HG03521 (cell line): ENCODE data around the gene ADAM12.
"Not testable (repeated sequence)": the region's sequence is repeated elsewhere in the genome, so short reads cannot be mapped to it uniquely, and the experiment has no call there.

Experiments used
- ATAC-seq: cut with Tn5 transposase; IDR thresholded peaks from one replicate; pipeline ENCODE4 v1.9.1; 2021; ENCODE audit warnings: mild to moderate bottlenecking, moderate library complexity; ENCODE audit not compliant: unreplicated experiment

The ADAM12 gene

GRCh38 chr10:126187399-126187798 lies 200.9 kb downstream of the ADAM12 start:
- no peak for ATAC-seq

GRCh38 chr10:126186766-126187165 lies 201.5 kb downstream of the ADAM12 start:
- no peak for ATAC-seq

DNA sequence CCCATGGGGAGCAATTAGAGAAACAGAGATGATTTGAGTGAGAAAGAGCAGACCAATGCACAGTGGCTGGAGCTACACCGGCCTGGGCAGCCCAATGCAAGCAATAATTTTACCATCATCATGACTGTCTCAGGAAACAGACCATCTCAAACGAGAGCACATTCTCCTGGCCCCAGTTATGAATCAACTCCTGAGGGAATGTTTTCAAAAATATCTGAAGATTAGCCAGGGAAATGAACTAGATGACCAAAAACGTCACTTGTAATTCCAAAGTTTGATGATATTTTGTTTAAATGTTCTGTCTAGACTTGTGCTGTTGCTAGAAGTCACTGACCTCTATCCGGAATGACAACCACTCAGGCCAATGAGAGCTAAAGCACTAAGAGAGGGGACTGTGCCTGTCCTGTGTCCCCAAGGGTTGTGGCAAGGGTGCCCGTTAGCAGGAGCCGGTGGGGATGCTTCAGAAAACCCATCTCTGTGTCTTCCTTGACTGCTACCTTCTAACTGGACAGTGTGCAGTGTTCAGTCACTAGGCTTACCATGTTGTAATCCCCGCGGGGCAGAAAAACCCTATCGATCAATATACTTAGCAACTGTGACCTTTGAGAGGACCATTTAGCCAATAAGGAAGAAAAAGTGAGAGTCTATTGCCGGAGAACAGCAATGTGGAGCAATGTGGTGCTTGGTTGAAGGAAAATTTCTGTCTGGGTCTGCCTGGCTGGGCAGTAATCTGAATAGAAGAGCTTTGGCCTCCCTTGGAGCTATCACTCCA lies 202.4 kb downstream of the ADAM12 start:
- no peak for ATAC-seq

- no peak for ATAC-seq
These were observed 206.7 kb downstream of the ADAM12 start for GRCh38 chr10:126181626-126182025.

DNA sequence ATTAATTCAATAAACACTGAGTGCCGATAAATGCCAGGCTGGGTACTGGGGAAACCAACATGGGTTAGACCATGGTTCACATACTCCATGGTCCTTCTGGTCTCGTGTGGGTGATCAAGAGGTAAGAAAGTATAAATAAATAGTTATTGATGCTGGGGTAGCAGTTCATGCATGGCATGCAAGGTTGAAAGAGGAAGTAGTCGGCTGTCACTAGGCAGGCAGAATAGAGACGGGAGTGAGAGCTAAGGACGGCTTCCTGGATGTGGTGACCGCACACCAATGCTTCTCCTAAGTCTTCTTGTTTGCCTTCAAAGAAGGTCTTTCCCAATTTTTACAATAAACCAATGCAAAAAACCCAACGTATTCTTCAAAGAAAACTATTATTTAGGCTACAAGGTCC lies 208.6 kb downstream of the ADAM12 start:
- ATAC-seq, result no peak

GRCh38 chr10:126177417-126178030 lies 210.8 kb downstream of the ADAM12 start:
- no peak for ATAC-seq

DNA sequence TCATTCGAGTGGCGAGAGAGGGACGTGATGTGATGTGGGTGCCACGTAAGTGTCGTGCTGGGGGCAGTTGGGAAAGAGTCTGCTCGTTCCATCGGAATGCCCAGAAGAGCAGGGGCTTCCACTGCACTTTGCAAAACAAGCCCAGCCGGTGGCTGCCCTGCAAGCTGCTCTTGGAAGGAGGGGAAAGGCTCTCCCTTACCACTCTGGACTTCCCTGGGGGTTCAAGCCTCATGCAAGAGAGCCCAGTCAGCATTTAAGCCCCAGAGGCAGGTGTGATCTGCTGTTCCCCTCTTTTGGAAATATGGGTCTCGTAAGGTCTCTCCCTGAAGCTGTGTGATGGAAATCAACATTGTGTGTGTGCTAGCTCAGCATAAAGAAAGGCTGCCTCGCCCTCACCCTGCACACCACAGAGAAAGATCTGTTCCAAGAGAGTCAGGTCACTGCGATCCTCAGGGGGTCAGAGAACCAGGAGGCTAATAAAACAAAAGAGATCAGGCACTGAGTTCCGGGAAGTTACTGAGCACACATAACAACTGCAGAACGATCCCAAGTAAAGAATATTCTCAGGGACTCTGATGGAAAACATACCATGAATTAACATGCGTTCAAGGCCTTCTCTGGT lies 212.5 kb downstream of the ADAM12 start:
- no peak for ATAC-seq

DNA sequence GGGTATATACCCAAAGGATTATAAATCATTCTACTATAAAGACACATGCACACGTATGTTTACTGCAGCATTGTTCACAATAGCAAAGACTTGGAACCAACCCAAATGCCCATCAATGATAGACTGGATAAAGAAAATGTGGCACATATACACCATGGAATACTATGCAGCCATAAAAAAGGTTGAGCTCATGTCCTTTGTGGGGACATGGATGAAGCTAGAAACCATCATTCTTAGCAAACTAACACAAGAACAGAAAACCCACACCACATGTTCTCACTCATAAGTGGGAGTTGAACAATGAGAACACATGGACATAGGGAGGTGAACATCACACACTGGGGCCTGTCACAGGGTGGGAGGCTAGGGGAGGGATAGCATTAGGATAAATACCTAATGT lies 215.5 kb downstream of the ADAM12 start:
- not testable (repeated sequence) for ATAC-seq

GRCh38 chr10:126171555-126171954 lies 216.7 kb downstream of the ADAM12 start:
- no peak for ATAC-seq

- no peak for ATAC-seq
These were observed 217.5 kb downstream of the ADAM12 start for GRCh38 chr10:126170776-126171175.

DNA sequence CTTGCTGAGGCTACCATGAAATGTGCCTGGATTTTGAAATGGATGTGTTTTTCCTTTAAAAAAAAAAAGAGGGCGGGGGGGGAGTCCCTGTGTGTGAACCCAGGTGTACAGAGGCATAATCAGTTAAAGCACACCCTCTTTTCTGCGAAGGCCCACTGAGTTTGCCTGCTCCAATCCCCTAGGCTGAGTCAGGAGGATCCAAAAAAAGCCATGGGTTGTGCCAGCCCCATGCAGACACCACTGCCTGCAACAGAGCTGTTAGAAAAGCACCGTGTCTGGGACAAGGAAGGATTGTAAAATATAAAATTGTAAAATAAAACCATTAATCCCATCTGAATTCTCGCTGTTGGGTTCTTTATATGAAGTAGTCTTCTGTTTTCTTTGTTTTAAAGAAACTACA lies 217.9 kb downstream of the ADAM12 start:
- ATAC-seq, result no peak

- no peak for ATAC-seq
These were observed 218.4 kb downstream of the ADAM12 start for GRCh38 chr10:126169899-126170298.

DNA sequence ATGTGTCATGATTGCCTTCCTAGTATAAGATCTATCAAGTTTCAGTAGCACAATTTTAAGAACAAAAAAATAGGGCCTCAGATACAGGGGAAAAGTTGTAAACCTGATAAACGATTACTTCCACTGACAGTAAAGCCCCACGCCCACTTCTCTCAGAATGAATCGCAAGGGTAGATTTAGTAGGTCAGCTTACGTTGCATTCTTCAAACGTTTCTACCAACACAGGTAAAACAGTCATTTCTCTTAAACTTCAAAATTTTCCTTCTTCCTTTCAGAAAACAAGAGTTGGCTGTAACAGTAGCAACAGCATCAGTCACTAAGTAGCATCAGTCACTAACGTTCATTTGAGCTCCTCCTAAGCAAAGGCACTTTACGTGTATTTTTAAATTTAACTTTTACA lies 221.5 kb downstream of the ADAM12 start:
- no peak for ATAC-seq

GRCh38 chr10:126165874-126166273 lies 222.4 kb downstream of the ADAM12 start:
- no peak for ATAC-seq

- ATAC-seq, result no peak
These were observed 224.8 kb downstream of the ADAM12 start for GRCh38 chr10:126163506-126163905.

- ATAC-seq, result no peak
These were observed 226.6 kb downstream of the ADAM12 start for GRCh38 chr10:126161691-126162090.

DNA sequence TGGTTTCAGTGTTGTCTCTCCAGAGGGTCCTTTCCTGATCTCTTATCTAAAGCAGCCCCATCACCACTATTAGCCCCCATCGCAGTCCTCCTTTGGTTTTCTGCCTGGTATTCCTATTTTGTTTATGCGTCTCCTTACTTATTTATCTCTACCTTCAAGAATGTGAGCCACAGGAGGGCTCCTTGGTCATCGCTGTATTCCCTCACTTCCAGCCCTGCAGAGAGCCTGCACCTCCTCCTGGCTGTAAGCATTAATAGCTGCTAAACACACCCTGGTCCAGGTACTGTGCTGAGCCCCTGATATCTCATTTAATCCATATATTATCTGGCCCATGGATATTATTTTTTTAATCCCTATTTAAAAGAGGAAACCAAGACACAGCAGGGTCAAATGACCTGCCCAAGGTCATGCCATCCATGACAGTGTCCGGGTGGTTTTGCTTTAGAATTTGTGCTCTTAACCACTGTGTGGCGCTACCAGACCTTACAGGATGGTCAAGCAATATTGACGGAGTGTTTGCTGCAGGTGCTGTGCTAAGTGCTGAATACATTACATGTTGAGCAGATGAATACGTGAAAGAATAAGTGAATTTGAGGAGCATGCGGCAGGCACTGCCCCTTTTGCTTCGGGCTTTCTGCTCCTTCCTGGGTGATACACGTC lies 227.2 kb downstream of the ADAM12 start:
- ATAC-seq, result no peak

GRCh38 chr10:126160571-126160970 lies 227.7 kb downstream of the ADAM12 start:
- no peak for ATAC-seq

DNA sequence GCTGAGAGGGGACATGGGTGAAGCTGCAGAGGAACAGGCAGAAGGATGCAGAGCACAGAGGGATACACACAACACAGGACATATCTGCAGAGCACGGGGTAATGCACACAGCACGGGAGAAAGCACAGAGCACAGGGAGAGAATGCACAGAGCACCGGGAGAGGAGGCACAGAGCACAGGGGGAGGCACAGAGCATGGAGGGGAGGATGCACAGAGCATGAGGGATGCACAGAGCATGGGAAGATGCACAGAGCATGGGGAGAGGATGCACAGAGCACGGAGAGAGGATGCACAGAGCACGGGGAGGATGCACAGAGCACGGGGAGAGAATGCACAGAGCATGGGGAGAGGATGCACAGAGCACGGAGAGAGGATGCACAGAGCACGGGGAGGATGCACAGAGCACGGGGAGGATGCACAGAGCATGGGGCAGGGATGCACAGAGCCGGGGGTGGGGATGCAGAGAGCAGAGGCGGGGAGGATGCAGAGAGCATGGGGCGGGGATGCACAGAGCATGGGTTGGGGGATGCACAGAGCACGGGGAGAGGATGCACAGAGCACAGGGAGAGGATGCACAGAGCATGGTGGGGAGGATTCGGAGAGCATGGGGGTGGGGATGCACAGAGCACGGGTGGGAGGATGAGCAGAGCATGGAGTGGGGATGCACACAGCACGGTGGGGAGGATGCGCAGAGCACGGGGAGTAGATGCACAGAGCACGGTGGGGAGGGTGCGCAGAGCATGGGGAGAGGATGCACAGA lies 230.0 kb downstream of the ADAM12 start:
- ATAC-seq, result no peak

- ATAC-seq, result no peak
These were observed 231.1 kb downstream of the ADAM12 start for GRCh38 chr10:126157189-126157588.

GRCh38 chr10:126156503-126156902 lies 231.8 kb downstream of the ADAM12 start:
- ATAC-seq, result no peak
